Measurements from ENCODE around the gene BROX. TPM values are rescaled to one million over a fixed set of nuclear protein-coding genes. Genes with fewer than 3 reads are reported as not detected.

BROX gene
- total RNA-seq, 3 donors from 2014 or later: 51.6 to 67.1 (median 60.0) TPM

DNA sequence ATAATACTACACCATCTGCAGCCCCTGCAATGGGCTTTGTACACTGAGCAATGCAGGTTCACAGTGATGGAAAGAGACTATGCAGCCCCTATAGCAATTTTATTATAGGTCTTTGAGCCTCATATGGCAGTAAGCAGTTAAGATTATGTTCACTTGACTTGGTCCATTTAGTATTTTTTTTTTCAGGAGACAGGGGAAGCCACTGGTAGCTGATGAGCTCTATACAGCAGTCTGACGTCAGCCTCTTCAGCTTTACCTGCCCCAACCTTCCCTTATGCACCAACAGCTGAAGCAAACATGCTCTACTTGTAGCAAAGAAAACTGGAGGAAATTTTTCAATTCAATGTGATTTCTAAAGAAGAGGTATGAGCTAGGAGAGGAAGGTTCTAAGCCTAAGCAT lies 32.3 kb upstream of the BROX start:
- Histone ChIP-seq H3K9me3 (no peaks in the 10 kb centered on the region), H3K36me3 (ENCODE audit: low read depth) (no peaks in the 10 kb centered on the region), H3K4me3 (no peak overlapping the region), H3K4me1 (ENCODE audit: low read depth) (no peaks in the 10 kb centered on the region)
- ATAC-seq: no peak
- intact Hi-C loops (cut with DNase I, micrococcal nuclease): no loop called here
- TF ChIP-seq CTCF (IDR thresholded peaks at IDR 0.05): no peak
- no peak for DNase-seq

- DNase-seq (no peak), ATAC-seq (no peak)
- no peak overlapping the region for H3K4me3 ChIP-seq
- intact Hi-C loops (cut with DNase I, micrococcal nuclease): no loop called here
- no peak for TF ChIP-seq CTCF (IDR thresholded peaks at IDR 0.05)
- H3K9me3 ChIP-seq: no peaks in the 10 kb centered on the region
- no peaks in the 10 kb centered on the region for H3K4me1 ChIP-seq (ENCODE audit: low read depth)
- no peaks in the 10 kb centered on the region for H3K36me3 ChIP-seq (ENCODE audit: low read depth)
Measured at GRCh38 chr1:222691016-222691415, 21.3 kb upstream of the BROX start.

DNA sequence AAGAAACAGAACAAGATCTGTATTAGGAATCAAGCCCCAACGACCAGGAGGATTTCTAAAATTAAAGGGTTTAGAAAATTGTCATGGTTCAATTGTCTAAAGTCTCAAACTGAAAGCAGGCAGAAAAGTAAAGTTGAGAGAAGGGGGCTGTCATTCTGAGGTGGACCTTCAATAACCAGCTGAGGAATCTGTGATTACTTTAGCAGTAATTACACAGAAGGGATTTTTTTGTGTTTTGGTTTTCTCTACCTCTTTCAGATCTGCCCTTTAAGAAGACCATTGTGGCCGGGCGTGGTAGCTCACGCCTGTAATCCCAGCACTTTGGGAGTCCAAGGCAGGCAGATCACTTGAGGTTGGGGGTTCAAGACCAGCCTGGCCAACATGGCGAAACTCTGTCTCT lies 17.4 kb upstream of the BROX start:
- Histone ChIP-seq H3K4me3 (no peak overlapping the region), H3K36me3 (ENCODE audit: low read depth) (no peaks in the 10 kb centered on the region), H3K9me3 (no peaks in the 10 kb centered on the region), H3K4me1 (ENCODE audit: low read depth) (no peaks in the 10 kb centered on the region)
- DNase-seq (no peak), ATAC-seq (no peak)
- no peak for TF ChIP-seq CTCF (IDR thresholded peaks at IDR 0.05)
- intact Hi-C loops (cut with DNase I, micrococcal nuclease): no loop called here

DNA sequence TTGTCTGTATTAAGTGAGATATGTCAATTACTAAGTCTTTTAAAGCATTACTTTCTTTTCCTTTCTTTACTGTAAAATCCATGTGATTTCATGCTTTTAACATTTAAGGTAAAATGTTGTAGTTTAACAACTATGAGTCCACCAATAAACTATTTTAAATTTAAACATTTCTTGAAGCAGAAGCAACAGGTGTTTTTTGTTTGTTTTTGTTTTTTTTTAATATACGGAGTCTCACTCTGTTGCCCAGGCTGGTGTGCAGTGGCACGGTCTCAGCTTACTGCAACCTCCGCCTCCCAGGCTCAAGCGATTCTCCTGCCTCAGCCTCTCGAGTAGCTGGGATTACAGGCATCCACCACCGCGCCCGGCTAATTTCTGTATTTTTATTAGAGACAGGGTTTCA lies 15.6 kb upstream of the BROX start:
- intact Hi-C loops (cut with DNase I, micrococcal nuclease): no loop called here
- no peaks in the 10 kb centered on the region for H3K36me3 ChIP-seq (ENCODE audit: low read depth)
- TF ChIP-seq CTCF (IDR thresholded peaks at IDR 0.05): no peak
- H3K4me1 ChIP-seq (ENCODE audit: low read depth): no peaks in the 10 kb centered on the region
- DNase-seq (no peak), ATAC-seq (no peak)
- H3K4me3 ChIP-seq: no peak overlapping the region
- no peaks in the 10 kb centered on the region for H3K9me3 ChIP-seq

- no peaks in the 10 kb centered on the region for H3K4me1 ChIP-seq (ENCODE audit: low read depth)
- no peak overlapping the region for H3K4me3 ChIP-seq
- H3K36me3 ChIP-seq (ENCODE audit: low read depth): no peaks in the 10 kb centered on the region
- no peak for ATAC-seq
- TF ChIP-seq CTCF (IDR thresholded peaks at IDR 0.05): no peak
- intact Hi-C loops (cut with DNase I, micrococcal nuclease): no loop called here
- DNase-seq: no peak
- no peaks in the 10 kb centered on the region for H3K9me3 ChIP-seq
Measured at GRCh38 chr1:222697203-222697602, 15.2 kb upstream of the BROX start.

DNA sequence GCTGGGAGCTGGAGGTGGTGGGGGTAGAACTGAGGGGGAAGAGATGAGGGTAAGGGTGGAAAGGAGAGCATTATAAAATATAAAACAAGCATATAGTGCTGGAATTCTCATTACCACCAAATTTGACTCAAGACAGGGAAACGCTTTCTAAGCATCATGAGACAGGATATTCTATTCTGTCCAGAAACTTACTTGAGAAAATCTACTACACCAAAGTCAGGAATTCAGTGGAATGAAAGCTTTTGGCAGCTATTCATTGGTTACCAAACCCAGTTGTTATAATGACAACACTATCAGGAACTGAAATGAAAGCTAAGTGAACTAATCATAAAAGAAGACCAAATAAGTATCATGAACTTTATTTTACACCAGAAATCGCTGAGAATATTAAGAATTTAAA lies 14.5 kb upstream of the BROX start:
- ATAC-seq: no peak
- intact Hi-C loops (cut with DNase I, micrococcal nuclease): no loop called here
- Histone ChIP-seq H3K4me3 (no peak overlapping the region), H3K4me1 (ENCODE audit: low read depth) (no peaks in the 10 kb centered on the region), H3K9me3 (no peaks in the 10 kb centered on the region), H3K36me3 (ENCODE audit: low read depth) (no peaks in the 10 kb centered on the region)
- no peak for TF ChIP-seq CTCF (IDR thresholded peaks at IDR 0.05)
- no peak for DNase-seq
